Body of pancreas (tissue), 4 donors: ENCODE results near the gene UBE4A.

Experiments used
- POLR2A ChIP-seq, 3 donors: fragments of 450-650 bp; IDR thresholded peaks; one replicate each; pipeline ENCODE4 v1.6.1; 2016; ENCODE audit warnings: antibody characterized with exemption in 3 of 3, mild to moderate bottlenecking in 2 of 3
- TF ChIP-seq, protein P1 (sequence below), 7 experiments: fragments of 450-650 bp in 4 of 7; fragments of 200-600 bp in 3 of 7; sonication (generic) in 3 of 7; IDR thresholded peaks; one replicate each; pipeline ENCODE4 v1.5.1; 2016 to 2019; ENCODE audit warnings: antibody characterized with exemption in 7 of 7

GRCh38 chr11:118427707-118428106, 68.3 kb downstream of the UBE4A start:
- TF ChIP-seq, protein P1, sequence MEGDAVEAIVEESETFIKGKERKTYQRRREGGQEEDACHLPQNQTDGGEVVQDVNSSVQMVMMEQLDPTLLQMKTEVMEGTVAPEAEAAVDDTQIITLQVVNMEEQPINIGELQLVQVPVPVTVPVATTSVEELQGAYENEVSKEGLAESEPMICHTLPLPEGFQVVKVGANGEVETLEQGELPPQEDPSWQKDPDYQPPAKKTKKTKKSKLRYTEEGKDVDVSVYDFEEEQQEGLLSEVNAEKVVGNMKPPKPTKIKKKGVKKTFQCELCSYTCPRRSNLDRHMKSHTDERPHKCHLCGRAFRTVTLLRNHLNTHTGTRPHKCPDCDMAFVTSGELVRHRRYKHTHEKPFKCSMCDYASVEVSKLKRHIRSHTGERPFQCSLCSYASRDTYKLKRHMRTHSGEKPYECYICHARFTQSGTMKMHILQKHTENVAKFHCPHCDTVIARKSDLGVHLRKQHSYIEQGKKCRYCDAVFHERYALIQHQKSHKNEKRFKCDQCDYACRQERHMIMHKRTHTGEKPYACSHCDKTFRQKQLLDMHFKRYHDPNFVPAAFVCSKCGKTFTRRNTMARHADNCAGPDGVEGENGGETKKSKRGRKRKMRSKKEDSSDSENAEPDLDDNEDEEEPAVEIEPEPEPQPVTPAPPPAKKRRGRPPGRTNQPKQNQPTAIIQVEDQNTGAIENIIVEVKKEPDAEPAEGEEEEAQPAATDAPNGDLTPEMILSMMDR (IDR thresholded peaks at IDR 0.05): no peak
- no peak for TF ChIP-seq POLR2A (IDR thresholded peaks at IDR 0.05)
